Loucy (cell line): ENCODE measurements around the gene TRAF3.
"Not testable (repeated sequence)": the region's sequence is repeated elsewhere in the genome, so short reads cannot be mapped to it uniquely, and the experiment has no call there.

Source experiments
- H2AFZ ChIP-seq: fragments of 200-600 bp; sonication (generic); 2 replicates; pipeline ENCODE4 v1.6.0; 2016; ENCODE audit warnings: antibody characterized with exemption, mild to moderate bottlenecking, low read length, moderate library complexity
- H3F3A ChIP-seq: fragments of 200-600 bp; 2 replicates; pipeline ENCODE4 v1.6.0; 2016; ENCODE audit warnings: antibody characterized with exemption, low read depth, mild to moderate bottlenecking
- H3K27me3 ChIP-seq: fragments of 200-600 bp; sonication (generic); 2 replicates; pipeline ENCODE4 v1.6.1; 2014; ENCODE audit warnings: low read length, mild to moderate bottlenecking; ENCODE audit not compliant: insufficient read depth, poor library complexity, severe bottlenecking
- H3K36me3 ChIP-seq: fragments of 200-600 bp; sonication (generic); 2 replicates; pipeline ENCODE4 v1.6.1; 2016; ENCODE audit warnings: low read length; ENCODE audit not compliant: insufficient read depth
- H3K4me1 ChIP-seq: fragments of 200-600 bp; sonication (generic); 2 replicates; pipeline ENCODE4 v1.5.1; 2014; ENCODE audit warnings: low read length, mild to moderate bottlenecking; ENCODE audit not compliant: insufficient read depth, poor library complexity, severe bottlenecking
- H3K4me2 ChIP-seq: fragments of 200-600 bp; sonication (generic); 2 replicates; pipeline ENCODE4 v1.6.0; 2014; ENCODE audit warnings: antibody characterized with exemption, low read length, low read depth, mild to moderate bottlenecking; ENCODE audit not compliant: poor library complexity, severe bottlenecking
- H3K4me3 ChIP-seq: fragments of 200-600 bp; sonication (generic); 2 replicates; pipeline ENCODE4 v1.5.1; 2014; ENCODE audit warnings: low read length, mild to moderate bottlenecking, mixed read lengths; ENCODE audit not compliant: poor library complexity, severe bottlenecking
- H3K79me2 ChIP-seq: fragments of 200-600 bp; sonication (generic); 2 replicates; pipeline ENCODE4 v1.6.1; 2014; ENCODE audit warnings: low read length; ENCODE audit not compliant: insufficient read depth
- H3K9ac ChIP-seq: fragments of 200-600 bp; sonication (generic); 2 replicates; pipeline ENCODE4 v1.6.0; 2014; ENCODE audit warnings: mild to moderate bottlenecking, low read depth, low read length, moderate library complexity; ENCODE audit not compliant: poor library complexity, severe bottlenecking
- H3K9me2 ChIP-seq: fragments of 200-600 bp; sonication (generic); replicated peaks from 2 replicates; pipeline ENCODE4 v1.6.1; 2016; ENCODE audit warnings: low read depth, low read length, mixed read lengths
- H3K9me3 ChIP-seq: fragments of 200-600 bp; sonication (generic); 2 replicates; pipeline ENCODE4 v1.6.1; 2014; ENCODE audit warnings: mild to moderate bottlenecking, antibody characterized with exemption, low read length, low read depth; ENCODE audit not compliant: insufficient read depth
- H4K20me1 ChIP-seq: fragments of 200-600 bp; sonication (generic); 2 replicates; pipeline ENCODE4 v1.6.0; 2014; ENCODE audit warnings: antibody characterized with exemption, low read length, mild to moderate bottlenecking; ENCODE audit not compliant: insufficient read depth, poor library complexity, severe bottlenecking
- CTCF ChIP-seq: fragments of 200-600 bp; sonication (generic); conservative IDR thresholded peaks from 2 replicates; pipeline ENCODE4 v1.5.1; 2014; ENCODE audit warnings: mild to moderate bottlenecking, antibody characterized with exemption, low read length
- EZH2phosphoT487 ChIP-seq: fragments of 200-600 bp; IDR thresholded peaks from 2 replicates; pipeline ENCODE4 v1.6.1; 2018; ENCODE audit warnings: antibody characterized with exemption, mild to moderate bottlenecking, moderate library complexity, borderline replicate concordance

TRAF3 gene

DNA sequence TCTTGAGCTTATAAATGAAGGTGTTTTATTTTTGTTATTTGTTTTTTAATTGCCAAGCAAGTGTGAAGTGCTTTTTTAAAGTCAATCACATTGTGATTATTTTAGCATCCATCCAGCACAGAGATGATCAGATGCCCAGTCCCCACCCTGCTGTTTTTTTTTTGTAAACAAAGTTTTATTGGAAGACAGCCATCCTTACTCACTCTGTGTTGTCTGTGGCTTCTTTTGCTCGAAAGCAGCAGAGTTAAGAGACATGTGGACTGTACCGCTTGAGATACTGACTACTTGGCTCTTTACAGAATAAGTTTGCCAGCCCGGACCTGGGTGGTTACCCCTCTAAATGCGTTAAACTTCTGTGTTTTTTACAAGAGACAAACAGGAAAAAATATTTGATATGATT, 114.3 kb downstream of the TRAF3 start:
- H3K4me2 ChIP-seq = no peak overlapping the region

DNA sequence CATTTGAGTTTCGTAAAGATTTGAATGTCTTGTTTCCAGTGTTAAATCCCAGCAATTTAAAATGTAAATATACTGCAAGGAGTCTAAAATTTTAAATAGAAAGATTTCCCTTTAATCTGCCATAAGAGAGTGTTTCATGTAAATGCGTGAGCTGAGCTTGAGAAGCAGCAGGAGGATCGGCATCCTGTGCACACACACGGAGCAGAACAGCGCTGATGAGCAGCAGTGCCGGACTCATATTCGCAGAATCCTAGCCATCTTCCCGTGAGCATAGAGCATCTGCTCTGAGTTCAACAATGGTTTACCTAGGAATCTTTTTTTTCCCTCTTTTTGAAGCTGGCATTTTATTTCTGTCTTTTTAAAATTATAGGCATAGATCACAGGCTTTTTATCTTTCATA, 115.4 kb downstream of the TRAF3 start:
- no peak overlapping the region for H2AFZ ChIP-seq
- H3K79me2 ChIP-seq = no peaks in the 10 kb centered on the region
- H3K27me3 ChIP-seq = no peaks in the 10 kb centered on the region
- no peaks in the 10 kb centered on the region for H3K4me1 ChIP-seq
- no peaks in the 10 kb centered on the region for H4K20me1 ChIP-seq
- H3K9me3 ChIP-seq = no peaks in the 10 kb centered on the region
- H3K4me2 ChIP-seq = no peak overlapping the region
- peaks cover 6% of the 10 kb centered on the region; the same call in 1 of the 2 replicates for H3K36me3 ChIP-seq
- no peak overlapping the region for H3K4me3 ChIP-seq
- H3K9ac ChIP-seq = no peak overlapping the region
- no peaks in the 10 kb centered on the region for H3K9me2 ChIP-seq
- TF ChIP-seq EZH2phosphoT487 (no peak), CTCF (no peak)
- no peaks in the 10 kb centered on the region for H3F3A ChIP-seq

More for the DNA sequence above, 114.3 kb downstream of the TRAF3 start:
- H3K9ac ChIP-seq = no peak overlapping the region
- H3K36me3 ChIP-seq = peaks cover 6% of the 10 kb centered on the region; the same call in 1 of the 2 replicates
- H3K4me1 ChIP-seq = no peaks in the 10 kb centered on the region
- H3K27me3 ChIP-seq = no peaks in the 10 kb centered on the region
- TF ChIP-seq EZH2phosphoT487 (no peak), CTCF (no peak)
- no peak overlapping the region for H3K4me3 ChIP-seq
- no peaks in the 10 kb centered on the region for H3K9me2 ChIP-seq
- no peaks in the 10 kb centered on the region for H4K20me1 ChIP-seq
- no peaks in the 10 kb centered on the region for H3K79me2 ChIP-seq
- H3K9me3 ChIP-seq = no peaks in the 10 kb centered on the region
- H3F3A ChIP-seq = no peaks in the 10 kb centered on the region
- no peak overlapping the region for H2AFZ ChIP-seq

DNA sequence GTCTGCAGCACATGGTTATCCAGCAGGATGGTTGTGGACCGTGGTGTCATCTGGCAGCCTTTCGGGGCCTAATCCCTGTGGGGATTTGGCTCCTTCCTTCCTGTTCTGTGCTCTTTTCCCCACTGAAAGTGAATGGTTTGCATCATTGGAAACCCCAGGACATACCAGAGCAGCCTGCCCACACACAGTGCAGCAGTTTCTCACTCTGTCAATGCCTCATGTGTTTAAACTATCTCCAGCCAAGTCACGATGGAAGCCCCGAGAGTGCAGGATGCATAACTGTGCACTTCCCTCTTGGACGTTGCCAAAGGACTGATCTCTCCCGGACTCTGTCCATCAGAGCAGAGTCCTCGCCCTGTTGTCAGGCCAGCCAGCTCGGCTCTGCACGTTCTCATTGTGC, 116.2 kb downstream of the TRAF3 start:
- Histone ChIP-seq H3K36me3 (peaks cover 6% of the 10 kb centered on the region; the same call in 1 of the 2 replicates), H3F3A (no peaks in the 10 kb centered on the region), H3K79me2 (no peaks in the 10 kb centered on the region), H2AFZ (no peak overlapping the region), H3K27me3 (no peaks in the 10 kb centered on the region), H3K9ac (no peak overlapping the region), H3K4me1 (no peaks in the 10 kb centered on the region), H3K4me2 (no peak overlapping the region), H3K9me2 (no peaks in the 10 kb centered on the region), H4K20me1 (no peaks in the 10 kb centered on the region), H3K9me3 (no peaks in the 10 kb centered on the region), H3K4me3 (no peak overlapping the region)
- TF ChIP-seq CTCF = no peak
- no peak for TF ChIP-seq EZH2phosphoT487

DNA sequence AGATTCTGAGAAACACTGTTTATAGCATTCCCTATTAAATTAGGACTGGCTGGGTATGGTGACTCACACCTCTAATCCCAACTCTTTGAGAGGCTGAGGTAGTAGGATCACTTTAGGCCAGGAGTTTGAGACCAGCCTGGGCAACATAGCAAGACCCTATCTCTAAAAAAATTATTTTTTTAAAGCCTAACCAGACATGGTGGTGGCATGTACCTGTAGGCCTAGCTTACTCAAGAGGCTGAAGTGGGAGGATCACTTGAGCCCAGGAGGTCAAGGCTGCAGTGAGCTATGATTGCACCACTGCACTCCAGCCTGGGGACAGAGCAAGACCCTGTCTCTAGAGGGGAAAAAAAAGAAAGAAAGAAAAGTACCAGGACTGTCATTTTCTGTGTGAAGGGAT, 119.5 kb downstream of the TRAF3 start:
- not testable (repeated sequence) for H3K36me3 ChIP-seq

More for the DNA sequence above, 119.5 kb downstream of the TRAF3 start:
- H4K20me1 ChIP-seq, H3K4me1 ChIP-seq, H3K9me3 ChIP-seq, H3K9me2 ChIP-seq, H3K4me2 ChIP-seq, H3K27me3 ChIP-seq, H3K4me3 ChIP-seq, H3F3A ChIP-seq, H3K79me2 ChIP-seq, H2AFZ ChIP-seq, H3K9ac ChIP-seq: not testable (repeated sequence)
